ENCODE data around the gene GPER1. TPM values are rescaled to one million over a fixed set of nuclear protein-coding genes. Genes with fewer than 3 reads are reported as not detected.
"Not testable (repeated sequence)": the region's sequence is repeated elsewhere in the genome, so short reads cannot be mapped to it uniquely, and the experiment has no call there.

The GPER1 gene
- total RNA-seq, 1 donor from 2014 or later, result 1.6 TPM

DNA sequence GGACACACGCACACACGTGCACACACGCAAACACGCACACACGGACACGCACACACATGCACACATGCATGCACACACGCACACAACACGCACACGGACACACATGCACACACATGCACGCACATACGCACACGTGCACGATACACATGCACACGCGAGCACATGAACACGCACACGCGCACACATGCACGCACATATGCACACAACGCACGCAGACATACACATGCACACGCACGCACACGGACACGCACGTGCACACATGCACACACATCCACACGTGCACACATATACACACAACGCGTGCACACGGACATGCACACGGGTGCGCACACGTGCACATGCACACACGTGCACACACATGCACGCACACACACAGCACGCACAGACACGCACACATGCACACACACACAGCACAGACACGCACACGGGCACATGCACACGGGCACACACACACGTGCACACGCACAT lies 17.3 kb upstream of the GPER1 start:
- DNase-seq, result no peak

DNA sequence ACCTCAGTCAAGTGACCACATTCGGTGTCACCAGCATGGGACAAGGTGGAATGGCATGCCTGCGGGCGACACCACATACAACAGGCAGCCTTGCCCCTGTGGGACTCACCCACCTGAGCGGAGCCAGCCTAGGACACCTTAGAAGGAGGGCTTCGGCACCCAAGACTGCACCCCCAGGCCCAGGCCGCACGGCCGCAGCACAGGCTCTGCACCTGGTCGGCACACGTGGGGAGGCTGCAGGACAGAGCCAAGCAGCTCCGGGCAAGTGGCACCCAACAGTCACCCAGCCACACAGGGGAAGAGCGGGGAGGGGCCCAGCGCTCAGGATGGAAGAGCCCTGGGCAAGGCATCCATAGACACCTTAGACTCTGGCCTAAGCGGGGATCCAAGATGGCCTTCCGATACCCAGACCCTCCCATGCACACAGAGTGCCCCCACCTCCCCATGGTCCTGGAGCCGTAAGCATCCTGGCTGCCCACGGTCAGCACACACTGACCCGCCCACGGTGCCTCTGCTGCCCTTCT lies 16.1 kb upstream of the GPER1 start:
- DNase-seq, result no peak

DNA sequence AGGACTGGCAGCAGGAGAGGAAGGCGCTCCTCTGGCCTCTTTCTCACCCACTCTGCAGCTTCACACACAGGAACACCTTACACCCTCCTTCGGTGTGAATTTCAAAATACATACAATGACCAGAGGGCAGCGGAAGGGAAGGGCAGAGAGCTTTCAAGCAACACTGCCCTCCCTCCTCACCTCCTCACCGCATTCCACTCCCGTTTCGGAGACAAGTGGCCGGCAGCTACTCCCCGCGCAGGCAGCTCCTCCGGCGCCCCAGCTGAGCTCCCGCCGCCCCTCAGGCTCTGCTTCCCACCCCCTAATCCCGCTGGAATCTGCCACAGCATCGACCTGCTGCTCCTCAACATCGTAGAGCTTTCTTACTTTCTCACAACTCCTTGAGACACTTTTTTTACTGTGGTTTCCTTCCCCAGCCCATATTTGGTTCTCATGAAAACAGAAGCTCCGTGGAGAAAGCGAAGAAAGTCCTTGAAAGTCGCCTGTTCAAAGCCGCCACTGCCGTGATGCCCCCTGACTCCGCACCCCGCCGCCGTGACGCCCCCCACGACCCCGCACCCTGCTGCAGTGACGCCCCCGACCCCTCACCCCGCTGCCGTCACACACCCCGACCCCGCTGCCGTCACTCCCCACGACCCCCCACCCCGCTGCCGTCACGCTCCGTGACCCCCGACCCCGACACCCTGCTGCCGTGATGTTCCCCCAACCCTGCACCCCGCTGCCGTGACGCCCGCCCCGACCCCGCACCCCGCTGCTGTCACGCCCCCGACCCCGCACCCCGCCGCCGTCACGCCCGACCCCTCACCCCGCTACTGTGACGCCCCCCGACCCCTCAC lies 14.6 kb upstream of the GPER1 start:
- no peak for DNase-seq

DNA sequence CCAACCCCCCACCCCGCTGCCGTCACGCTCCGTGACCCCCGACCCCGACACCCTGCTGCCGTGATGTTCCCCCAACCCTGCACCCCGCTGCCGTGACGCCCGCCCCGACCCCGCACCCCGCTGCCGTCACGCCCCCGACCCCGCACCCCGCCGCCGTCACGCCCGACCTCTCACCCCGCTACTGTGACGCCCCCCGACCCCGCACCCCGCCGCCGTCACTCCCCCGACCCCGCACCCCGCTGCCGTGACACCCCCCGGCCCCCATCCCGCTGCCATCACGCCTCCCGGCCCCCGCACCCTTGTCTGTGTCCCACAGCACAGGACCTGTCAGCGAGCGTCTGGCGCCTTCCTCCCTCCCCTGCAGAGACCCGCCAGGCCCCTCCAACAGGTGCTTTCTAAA lies 13.9 kb upstream of the GPER1 start:
- not testable (repeated sequence) for DNase-seq

DNA sequence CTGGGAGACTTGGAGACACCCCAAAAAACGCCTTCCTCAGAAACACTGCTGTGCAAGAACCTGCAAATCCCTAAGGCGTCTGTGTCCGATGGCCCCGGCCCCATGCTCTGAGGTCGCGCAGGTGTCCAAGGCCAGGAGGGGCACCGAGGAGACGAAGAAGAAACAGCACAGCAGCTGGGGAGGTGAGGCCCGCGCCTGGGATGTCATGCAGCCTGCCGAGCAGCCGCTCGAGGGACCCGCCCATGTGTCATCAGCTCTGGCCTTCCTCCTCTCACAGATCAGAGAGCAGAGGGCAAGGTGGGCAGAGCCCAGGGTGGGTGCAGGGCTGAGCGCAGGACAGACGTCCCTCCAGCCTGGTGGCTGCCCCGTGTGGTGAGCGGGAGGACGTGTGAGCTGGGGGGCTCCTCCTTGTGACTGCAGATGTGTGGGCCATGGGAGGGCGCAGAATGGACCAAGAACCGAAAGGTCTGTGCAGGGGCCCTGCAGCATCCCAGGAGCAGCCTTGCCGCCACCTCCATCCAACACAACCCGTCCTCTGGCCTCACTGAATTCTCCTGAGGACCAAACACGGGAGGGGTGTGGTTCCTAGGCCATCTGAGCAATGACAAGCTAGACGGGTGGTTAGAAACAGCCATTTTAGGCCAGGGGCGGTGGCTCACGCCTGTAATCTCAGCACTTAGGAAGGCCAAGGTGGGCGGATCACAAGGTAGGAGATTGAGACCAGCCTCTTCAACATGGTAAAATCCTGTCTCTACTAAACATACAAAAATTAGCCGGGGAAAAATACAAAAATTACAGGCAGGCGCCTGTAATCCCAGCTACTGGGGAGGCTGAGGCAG lies 13.1 kb upstream of the GPER1 start:
- DNase-seq, result no peak

DNA sequence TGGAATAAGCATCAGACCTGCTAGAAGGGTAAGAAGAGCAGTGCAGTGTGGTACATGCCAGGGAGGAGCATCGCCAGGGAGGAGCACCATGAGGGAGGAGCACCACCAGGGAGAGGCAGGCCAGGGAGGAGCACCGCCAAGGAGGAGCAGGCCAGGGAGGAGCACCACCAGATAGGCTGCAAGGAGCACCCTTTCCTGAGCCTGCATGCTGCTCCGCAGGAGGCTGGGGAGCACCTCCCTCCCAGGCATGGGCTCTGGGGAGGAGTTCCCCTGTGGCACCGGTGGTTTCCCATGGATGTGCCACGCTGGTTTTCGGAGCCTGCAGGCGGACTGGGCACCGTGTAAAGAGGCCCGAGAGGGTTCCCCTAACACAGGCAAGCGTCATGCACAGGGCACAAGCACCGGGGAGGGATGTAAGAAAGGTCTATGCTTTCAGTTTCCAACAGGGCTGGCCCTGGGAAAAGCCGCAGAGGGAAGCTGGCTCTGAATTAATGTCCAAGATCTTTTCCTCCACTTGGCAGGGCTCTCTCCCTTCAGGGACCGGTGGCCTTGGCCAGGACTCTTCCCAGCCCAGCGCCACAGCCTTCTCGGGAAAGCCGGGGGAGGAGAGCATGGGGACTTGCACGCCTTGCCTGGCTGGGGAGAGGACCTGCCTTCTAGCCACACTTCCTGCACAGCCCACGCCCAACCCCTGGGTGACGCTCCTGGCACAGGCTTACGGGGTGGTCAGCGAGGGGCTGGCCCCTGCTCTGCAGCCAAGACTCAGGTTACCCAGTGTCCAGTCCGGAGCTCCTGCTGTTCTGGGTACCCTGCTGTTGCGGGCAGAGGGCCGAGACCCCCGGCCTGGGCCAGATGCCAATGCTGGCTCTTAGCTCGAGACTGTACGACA lies 11.5 kb upstream of the GPER1 start:
- no peak for DNase-seq

DNA sequence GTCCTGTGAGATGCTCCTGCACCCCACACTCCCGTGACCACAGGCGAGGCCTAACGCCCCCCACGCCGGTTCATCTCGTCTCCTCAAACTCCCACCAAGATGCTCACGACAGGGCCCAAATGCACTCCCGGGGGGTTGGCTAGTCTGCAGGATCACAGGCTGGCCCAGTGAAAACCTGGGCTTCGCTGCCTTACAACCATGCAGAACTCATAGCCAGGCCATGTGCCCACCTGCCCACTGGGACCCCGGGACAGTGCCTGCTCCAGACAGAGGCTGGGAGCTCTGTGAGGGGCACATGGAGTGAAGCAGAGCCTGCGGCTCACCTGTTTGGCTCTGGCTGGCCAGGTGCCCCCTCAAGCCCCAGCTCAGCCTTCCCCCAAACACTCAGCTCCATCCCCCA lies 9.4 kb upstream of the GPER1 start:
- no peak for DNase-seq

DNA sequence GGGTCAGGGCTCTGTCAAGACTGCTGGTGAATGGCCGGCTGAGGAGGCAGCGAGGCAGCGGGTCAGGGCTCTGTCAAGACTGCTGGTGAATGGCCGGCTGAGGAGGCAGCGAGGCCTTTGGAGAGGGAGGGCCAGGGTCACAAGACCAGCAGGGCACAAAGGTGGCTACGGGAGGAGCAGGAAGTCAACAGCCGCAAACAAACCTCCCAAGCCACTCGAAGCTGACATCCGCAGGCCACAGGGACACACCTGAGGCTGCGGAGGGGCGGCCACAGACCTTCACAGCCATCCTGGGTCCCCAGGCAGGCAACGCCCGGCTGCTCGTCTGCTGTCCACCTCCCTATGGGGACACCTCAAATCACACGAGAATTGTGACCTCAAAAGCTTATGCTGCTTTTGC lies 8.9 kb upstream of the GPER1 start:
- DNase-seq, result no peak

DNA sequence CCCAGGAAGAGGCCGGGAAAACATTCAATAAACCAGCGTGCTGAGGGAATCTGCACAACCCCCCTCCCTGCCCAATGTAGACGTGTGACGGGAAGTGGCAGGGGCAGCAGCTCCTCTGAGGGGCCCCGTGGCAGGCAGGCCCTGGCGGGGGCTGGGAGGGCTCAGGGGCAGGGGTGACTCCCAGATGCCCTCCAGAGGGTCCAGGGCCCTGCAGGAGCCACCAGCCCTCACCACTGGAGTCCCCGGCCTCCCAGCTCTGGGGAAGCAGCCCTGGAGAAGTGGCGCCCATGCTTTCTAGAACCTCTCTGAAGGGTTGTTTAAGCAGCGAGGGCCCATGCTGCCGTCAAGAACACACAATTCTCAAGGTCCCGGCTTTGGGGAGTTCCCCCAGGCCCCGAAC lies 8.4 kb upstream of the GPER1 start:
- DNase-seq, result no peak

DNA sequence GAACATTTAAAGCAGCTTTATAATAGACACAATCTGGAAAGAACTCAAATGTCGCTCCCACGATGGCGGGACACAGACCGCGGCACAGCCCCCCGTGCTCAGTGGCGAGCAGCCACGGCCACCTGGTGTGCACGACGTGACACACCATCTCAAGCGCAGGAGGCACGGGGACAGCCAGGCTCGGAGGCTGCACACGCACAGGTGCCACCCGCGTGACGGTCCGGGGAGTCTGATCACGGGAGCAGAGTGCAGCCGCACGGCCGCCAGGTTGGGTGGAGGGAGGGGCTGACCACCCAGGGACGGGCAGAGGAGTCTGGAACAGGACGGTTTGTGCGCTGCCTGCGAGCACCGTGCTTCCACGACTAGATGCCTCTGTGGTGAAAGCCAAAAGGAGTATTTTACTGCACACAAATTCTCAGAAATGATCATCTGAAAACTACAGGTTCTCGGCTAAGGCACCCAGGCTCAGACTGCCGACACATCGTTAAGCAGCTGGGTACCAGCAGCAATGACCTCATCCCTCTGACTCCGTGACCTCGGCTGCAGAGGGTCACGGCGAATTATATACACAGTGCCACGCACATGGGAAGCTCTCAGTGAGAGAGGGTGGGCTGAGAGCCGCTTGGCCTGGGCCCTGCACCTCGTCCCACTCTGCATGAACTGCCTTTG lies 7.5 kb upstream of the GPER1 start:
- no peak for DNase-seq

DNA sequence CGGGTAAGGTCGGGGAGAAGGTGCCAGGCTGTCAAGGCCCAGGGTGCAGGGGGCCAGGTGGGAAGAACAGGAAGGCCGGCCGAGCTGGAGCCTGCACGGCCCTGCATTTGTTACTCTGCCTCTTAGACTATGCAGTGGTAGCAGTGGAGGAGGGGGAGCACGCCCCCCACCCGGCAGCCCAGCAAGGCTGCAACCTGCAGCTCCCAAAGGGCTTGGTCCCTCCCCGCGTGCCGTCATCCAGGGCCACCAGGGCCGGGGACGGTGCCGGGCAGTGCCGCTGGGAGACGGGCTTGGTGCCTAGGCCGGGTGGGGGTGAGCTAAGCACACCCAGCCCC lies 7.0 kb upstream of the GPER1 start:
- DNase-seq, result no peak

DNA sequence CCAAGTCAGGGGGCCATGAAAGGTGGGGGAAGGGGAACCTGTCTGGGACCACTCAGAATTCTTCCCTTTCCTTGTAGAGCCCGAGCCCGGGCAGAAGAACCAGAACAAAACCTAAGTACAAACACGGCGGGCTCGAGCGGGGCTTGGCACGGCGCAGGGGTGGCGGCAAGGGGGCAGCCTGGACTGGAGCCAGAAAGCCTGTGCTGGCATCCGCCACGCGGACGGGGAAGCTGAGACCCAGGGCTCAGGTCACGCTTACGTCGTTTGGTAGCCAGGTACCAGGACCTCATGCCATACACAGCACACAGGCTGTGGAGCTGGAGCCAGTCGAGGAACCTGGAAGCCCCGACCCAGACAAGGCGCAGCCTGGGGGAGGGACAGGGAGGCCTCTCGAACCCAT lies 6.6 kb upstream of the GPER1 start:
- no peak for DNase-seq

DNA sequence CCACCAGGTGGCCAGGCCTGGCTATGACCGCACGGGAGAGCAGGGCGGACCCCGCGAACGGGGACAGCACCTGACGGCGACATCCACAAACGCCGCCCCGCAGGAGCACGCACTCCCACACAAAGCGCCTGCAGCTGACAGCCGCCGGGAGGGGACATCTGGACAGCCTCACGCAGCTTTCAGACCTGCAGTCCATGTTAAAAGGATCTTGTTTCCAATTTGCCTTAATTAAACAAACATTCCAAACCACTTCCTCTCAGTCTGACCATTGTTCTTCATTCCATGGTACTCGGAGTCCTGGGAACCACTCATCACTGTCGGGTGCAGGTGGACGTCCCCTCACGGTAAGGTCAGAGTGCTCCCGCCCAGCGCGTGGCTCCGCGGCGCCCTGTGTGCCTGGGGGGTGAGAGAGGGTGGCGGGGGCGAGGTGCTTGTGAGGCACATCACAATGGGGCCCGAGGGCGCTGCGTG lies 5.9 kb upstream of the GPER1 start:
- no peak for DNase-seq

DNA sequence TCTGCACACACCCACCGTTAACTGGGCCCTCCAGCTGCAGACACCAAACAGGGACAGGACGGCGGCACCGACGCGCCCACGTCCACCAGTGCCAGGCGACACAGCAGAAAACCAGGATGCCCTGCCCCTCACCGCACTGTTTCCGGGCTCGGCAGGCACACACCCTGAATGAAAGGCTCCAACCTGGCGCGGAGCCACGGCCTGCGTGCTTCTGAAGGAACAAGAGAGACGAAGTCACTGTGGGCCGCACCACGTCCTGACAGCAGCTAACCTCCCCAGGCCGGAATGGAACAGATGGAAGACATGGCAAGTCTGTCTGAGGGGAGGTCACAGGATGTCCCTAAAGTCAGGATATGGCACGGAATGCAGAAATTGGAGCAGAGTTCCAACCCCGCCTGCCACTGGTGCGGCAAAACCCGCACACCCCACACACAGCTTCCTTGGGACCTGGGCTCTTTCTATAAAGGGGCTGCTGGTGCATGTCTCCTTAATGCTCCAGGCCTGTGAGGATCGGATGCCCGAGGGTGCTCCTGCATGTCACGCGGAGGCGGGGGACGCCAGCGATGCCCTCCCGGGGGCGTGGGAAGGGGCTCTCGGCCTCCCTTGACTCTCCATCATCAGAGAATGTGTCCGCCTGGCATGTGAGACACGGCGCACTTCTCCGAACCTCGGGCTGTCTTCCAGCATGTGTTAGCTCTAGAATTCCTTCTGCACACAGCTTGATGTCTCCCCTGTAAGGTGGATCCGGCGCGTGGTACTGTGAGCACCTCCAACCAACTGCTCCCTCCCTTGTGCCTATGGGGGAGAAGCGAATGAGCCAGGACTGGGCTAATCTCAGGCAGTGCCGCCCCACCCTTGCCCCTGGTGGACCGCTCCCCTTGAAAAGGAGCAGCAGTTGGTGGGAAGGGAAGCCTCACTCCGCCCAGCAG lies 3.9 kb upstream of the GPER1 start:
- DNase-seq, result no peak

DNA sequence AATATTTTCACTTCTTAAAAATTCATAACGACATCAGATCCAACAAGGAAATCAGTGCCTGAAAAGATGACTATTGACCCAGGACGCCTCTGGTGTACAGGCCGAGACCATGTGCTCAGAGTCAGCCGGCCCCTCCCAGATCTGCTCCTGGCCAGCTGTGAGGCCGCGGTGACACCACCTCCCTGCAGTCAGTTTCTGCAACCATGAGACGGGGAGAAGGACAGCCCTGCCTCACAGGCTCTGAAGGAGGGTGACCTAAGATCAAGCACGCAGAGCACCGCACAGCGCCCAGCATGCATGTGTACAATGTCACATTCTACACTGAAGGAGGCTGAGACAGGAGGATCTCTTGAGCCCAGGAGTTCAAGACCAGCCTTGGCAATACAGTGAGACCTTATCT lies 2.6 kb upstream of the GPER1 start:
- DNase-seq, result no peak

DNA sequence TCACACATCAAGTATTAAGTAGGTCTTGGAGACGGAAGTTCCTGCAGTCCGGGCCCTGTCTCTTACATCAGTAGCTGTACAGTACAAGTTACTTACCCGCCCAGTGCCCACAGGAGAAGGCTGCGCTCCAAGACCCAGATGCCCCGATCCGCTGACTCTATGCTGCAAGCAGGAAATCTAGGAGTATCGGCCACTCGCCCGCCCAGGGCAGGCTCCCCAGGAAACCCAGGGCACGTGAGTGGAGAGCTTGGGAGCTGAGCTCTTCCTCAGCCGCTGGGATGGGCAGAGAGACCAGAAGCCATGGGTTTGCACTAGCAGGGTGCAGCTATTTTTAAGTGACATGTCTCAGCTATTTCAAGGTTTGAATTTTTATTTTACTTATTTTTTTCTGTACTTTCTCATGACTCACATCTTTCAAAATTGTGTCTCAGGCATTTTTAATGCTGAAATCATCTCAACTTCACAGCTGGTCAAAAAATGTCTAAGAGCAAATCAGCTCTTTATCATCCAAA lies 1.9 kb upstream of the GPER1 start:
- no peak for DNase-seq

DNA sequence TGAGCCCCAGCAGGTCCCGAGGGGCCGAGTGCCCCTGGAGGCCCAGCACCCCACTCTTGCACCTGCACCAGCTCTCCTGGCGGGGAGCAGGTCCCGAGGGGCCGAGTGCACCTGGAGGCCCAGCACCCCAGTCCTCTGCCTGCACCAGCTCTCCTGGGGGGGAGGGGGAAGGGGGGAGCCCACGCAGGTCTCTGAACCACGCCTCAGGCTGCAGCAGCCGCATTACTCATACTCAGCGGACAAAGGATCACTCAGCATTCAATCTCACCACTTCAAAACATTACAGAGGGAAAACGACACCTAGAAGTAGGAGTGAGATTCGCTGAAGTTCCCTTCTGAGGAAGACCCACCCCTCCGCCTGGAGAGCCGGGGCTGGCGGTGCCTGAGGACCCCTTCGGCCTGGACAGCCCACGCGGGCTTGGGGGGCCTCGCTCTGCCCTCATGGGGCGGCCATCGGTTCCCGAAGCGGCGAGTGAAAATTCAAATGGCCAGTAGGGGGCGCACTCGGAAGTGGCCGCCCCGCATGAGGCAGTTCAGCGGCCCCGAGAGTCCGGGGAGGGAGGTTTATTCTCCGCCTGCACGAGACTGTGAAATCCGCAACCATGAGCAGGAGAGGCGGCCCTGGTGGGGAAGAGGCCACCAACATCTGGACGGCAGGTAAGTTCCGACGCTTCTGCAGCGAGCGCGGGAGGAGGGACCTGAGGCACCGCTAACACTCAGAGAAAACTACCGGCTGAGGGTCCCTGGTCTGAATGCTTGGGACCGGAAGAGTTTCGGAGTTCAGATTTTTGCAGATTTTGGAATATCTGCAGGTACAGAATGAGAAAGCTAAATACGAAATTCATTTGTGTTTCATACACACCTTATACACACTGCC lies 1.1 kb upstream of the GPER1 start:
- peak; percentile 16 for DNase-seq

DNA sequence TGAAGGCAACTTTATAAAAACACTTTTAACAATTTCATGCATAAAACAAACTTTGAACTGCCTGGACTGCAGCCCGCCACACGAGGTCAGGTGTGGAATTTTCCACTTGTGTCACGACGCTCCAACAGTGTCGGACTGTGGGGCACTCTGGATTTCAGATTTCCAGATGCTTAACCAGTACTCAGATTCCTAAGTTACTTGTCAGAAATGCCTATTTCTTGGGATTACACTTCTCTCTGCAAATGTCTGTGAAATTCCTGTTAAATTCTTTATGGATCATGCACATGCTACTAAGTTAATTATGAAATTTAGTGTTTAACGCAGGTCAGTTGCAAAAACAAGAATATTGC lies 473 bp upstream of the GPER1 start:
- DNase-seq, result no peak

DNA sequence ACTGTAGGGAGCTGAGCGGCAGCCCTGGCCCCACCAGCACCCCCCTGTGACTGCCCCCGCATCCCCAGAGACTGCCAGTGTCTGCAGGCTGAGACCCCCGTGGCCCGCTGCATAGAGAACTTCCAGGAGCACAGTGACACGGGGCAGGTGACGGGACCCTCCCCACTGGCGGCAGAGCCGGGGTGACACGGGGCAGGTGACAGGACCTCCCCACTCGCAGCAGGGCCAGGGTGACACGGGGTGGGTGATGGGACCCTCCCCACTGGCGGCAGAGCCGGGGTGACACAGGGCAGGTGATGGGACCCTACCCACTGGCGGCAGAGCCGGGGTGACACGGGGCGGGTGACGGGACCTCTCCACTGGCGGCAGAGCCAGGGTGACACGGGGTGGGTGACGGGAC lies 2.3 kb downstream of the GPER1 start:
- no peak for DNase-seq

All from skin of body (tissue), 2 donors.